ENCODE measurements around the gene LMX1B.

DNA sequence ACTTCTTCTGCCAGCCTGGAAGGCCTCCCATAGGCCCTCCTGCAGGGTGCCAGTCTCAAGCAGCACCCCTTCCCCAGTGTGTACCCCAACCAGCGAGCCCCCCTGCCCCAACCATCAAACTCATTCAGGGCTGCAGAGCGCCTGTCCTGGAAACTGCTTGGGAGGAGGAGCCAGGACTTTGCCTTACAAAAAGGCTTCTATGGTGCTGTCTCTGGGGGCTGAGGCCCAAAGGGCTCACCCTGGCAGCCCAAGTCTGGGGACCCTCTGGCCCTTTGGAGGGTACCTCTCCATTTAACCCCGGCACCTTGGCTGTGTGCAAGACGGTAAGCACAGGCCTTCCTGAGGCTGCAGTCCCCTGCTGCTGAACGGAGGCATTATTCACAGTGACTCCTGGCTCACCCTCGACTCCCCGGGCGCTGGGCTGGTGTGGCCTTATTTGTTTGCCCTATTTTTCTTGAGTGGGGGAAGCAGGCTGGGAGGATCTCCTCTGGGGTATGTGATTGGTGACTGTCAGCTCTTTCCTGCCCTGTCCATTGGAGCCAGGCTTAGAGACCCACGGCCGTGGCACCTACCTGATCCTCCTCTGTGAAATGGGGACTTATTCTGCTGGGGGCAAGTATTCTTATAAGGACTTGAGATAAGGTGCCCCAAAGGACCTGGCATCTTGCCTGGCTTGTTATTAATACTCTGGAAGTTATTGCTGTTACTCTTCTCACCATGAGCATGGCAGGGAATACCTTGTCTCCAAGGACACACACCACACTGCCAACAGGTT, 5.8 kb downstream of the LMX1B start:
- TF ChIP-seq, protein P1, sequence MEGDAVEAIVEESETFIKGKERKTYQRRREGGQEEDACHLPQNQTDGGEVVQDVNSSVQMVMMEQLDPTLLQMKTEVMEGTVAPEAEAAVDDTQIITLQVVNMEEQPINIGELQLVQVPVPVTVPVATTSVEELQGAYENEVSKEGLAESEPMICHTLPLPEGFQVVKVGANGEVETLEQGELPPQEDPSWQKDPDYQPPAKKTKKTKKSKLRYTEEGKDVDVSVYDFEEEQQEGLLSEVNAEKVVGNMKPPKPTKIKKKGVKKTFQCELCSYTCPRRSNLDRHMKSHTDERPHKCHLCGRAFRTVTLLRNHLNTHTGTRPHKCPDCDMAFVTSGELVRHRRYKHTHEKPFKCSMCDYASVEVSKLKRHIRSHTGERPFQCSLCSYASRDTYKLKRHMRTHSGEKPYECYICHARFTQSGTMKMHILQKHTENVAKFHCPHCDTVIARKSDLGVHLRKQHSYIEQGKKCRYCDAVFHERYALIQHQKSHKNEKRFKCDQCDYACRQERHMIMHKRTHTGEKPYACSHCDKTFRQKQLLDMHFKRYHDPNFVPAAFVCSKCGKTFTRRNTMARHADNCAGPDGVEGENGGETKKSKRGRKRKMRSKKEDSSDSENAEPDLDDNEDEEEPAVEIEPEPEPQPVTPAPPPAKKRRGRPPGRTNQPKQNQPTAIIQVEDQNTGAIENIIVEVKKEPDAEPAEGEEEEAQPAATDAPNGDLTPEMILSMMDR (conservative IDR thresholded peaks at IDR 0.05; ENCODE audit: low read depth, low read length), result no peak
- TF ChIP-seq EZH2 (IDR thresholded peaks at IDR 0.05; ENCODE audit: borderline replicate concordance, low read depth, low read length, poor library complexity, severe bottlenecking), result no peak
